Neural progenitor cell (in vitro differentiated cells): ENCODE data around the gene CCDC33. TPM values are rescaled to one million over a fixed set of nuclear protein-coding genes. Genes with fewer than 3 reads are reported as not detected.

ENCODE experiments used
- DNase-seq: peaks from one replicate; pipeline ENCODE4 v3.0.0-alpha.2; 2016; ENCODE audit warnings: low spot score
- H2AFZ ChIP-seq: fragments of 200-600 bp; sonication (generic); replicated peaks from 2 replicates; pipeline ENCODE4 v1.6.1; 2016; ENCODE audit warnings: antibody characterized with exemption
- H3F3A ChIP-seq: fragments of 200-600 bp; sonication (generic); 2 replicates; pipeline ENCODE4 v1.6.1; 2016; ENCODE audit warnings: antibody characterized with exemption, low read depth
- H3K27ac ChIP-seq: fragments of 200-600 bp; sonication (generic); 2 replicates; pipeline ENCODE4 v1.5.1; 2016; ENCODE audit warnings: mild to moderate bottlenecking
- H3K27me3 ChIP-seq: fragments of 200-600 bp; sonication (generic); 2 replicates; pipeline ENCODE4 v1.6.1; 2016; ENCODE audit warnings: mild to moderate bottlenecking, moderate library complexity
- H3K36me3 ChIP-seq: fragments of 200-600 bp; sonication (generic); 2 replicates; pipeline ENCODE4 v1.5.1; 2016
- H3K4me1 ChIP-seq: fragments of 200-600 bp; sonication (generic); 2 replicates; pipeline ENCODE4 v1.6.1; 2016; ENCODE audit warnings: mixed run types
- H3K4me2 ChIP-seq: fragments of 200-600 bp; sonication (generic); 2 replicates; pipeline ENCODE4 v1.6.1; 2016
- H3K4me3 ChIP-seq: fragments of 200-600 bp; sonication (generic); 2 replicates; pipeline ENCODE4 v1.5.1; 2016
- H3K79me2 ChIP-seq: fragments of 200-600 bp; sonication (generic); 2 replicates; pipeline ENCODE4 v1.6.1; 2016; ENCODE audit warnings: low read depth
- H3K9ac ChIP-seq: fragments of 200-600 bp; sonication (generic); 2 replicates; pipeline ENCODE4 v1.6.1; 2016
- H3K9me3 ChIP-seq: fragments of 200-600 bp; sonication (generic); 2 replicates; pipeline ENCODE4 v1.5.1; 2016; ENCODE audit warnings: low read depth
- H4K20me1 ChIP-seq: fragments of 200-600 bp; sonication (generic); 2 replicates; pipeline ENCODE4 v1.6.1; 2016; ENCODE audit warnings: low read depth
- H3K27ac Mint-ChIP-seq: 3 replicates; pipeline ENCODE4 v1.8.0; 2021; ENCODE audit warnings: mixed read lengths
- H3K27me3 Mint-ChIP-seq: 2 replicates; pipeline ENCODE4 v1.8.0; 2022; ENCODE audit warnings: low read depth, mild to moderate bottlenecking, inconsistent platforms, moderate library complexity, mixed read lengths; ENCODE audit not compliant: insufficient read depth
- H3K36me3 Mint-ChIP-seq: 3 replicates; pipeline ENCODE4 v1.8.0; 2021; ENCODE audit warnings: mixed read lengths
- H3K4me1 Mint-ChIP-seq: 3 replicates; pipeline ENCODE4 v1.8.0; 2021; ENCODE audit warnings: mixed read lengths
- H3K4me3 Mint-ChIP-seq: 3 replicates; pipeline ENCODE4 v1.8.0; 2021; ENCODE audit warnings: mild to moderate bottlenecking, moderate library complexity, mixed read lengths
- H3K9me3 Mint-ChIP-seq: 3 replicates; pipeline ENCODE4 v1.8.0; 2020; ENCODE audit warnings: mixed read lengths
- CTCF ChIP-seq: fragments of 200-600 bp; sonication (generic); IDR thresholded peaks from 2 replicates; pipeline ENCODE4 v1.5.1; 2017; ENCODE audit warnings: antibody characterized with exemption, mild to moderate bottlenecking
- EZH2 ChIP-seq: fragments of 200-600 bp; sonication (generic); IDR thresholded peaks from 2 replicates; pipeline ENCODE4 v1.6.1; 2017; ENCODE audit warnings: antibody characterized with exemption, mild to moderate bottlenecking, moderate library complexity
- EZH2phosphoT487 ChIP-seq: fragments of 200-600 bp; sonication (generic); IDR thresholded peaks from 2 replicates; pipeline ENCODE4 v1.6.1; 2017; ENCODE audit warnings: antibody characterized with exemption
- total RNA-seq: library from RNA; depleted of rRNA; stranded (reverse); fragments of >200 nt; gene quantifications from 2 replicates; pipeline ENCODE4 v1.2.3, GENCODE V29; 2015; ENCODE audit warnings: low replicate concordance

CCDC33 gene
- total RNA-seq, 1 donor from 2014 or later: not detected

- Mint-ChIP-seq H3K4me3 (peak overlapping the region; percentile 36), H3K27me3 (peaks cover 35% of the 10 kb centered on the region), H3K36me3 (no peaks in the 10 kb centered on the region), H3K27ac (peak overlapping the region; percentile 68), H3K4me1 (peaks cover 70% of the 10 kb centered on the region), H3K9me3 (peaks cover 2% of the 10 kb centered on the region)
- Histone ChIP-seq H3K4me2 (peak overlapping the region; percentile 76), H3K27ac (no peak overlapping the region), H2AFZ (no peak overlapping the region), H3F3A (peaks cover 33% of the 10 kb centered on the region), H3K9ac (no peak overlapping the region), H3K4me1 (peaks cover 60% of the 10 kb centered on the region), H3K36me3 (no peaks in the 10 kb centered on the region), H3K9me3 (no peaks in the 10 kb centered on the region), H3K79me2 (no peaks in the 10 kb centered on the region), H4K20me1 (no peaks in the 10 kb centered on the region), H3K27me3 (peaks cover 28% of the 10 kb centered on the region), H3K4me3 (peak overlapping the region; percentile 27)
- DNase-seq: peak; percentile 83
- TF ChIP-seq CTCF: no peak
- peak; percentile 5 for TF ChIP-seq EZH2
These were observed 65.6 kb downstream of the CCDC33 start for GRCh38 chr15:74301583-74302361.

DNA sequence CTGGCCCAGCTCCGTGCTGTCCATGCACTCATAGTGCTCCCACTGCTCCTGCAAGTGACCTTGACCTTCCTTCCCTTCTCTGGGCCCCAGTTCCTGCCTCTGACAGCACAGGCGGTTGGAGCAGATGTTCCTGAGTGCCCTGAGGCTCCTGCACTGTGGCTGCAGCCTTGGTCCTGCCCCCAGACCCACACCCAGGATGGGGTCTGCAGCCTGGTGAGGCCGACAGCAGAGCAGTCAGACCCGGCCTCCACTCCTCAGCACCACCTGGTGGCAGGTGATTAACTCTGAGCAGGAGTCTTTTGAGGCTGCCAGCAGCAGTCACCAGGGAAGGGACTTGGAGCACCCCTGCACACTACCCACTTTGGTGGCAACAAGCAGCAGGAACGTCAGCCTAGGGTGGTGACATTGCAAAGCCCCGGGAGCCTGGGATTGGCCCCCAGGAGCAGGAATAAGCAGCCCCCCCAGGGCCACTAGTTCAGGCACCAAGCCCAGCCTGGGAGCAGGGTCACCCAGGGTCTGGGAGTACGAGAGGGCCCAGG, 66.8 kb downstream of the CCDC33 start:
- peaks cover 26% of the 10 kb centered on the region for H3K27me3 ChIP-seq
- H3K27me3 Mint-ChIP-seq: peaks cover 35% of the 10 kb centered on the region
- peaks cover 2% of the 10 kb centered on the region for H3K9me3 Mint-ChIP-seq
- H3K9ac ChIP-seq: no peak overlapping the region
- H4K20me1 ChIP-seq: no peaks in the 10 kb centered on the region
- H2AFZ ChIP-seq: no peak overlapping the region
- no peaks in the 10 kb centered on the region for H3K36me3 Mint-ChIP-seq
- peak overlapping the region; percentile 76 for H3K4me2 ChIP-seq
- H3K4me3 ChIP-seq: no peak overlapping the region
- H3F3A ChIP-seq: peaks cover 40% of the 10 kb centered on the region
- TF ChIP-seq EZH2: no peak
- no peak for TF ChIP-seq EZH2phosphoT487
- peak; percentile 78 for TF ChIP-seq CTCF
- no peaks in the 10 kb centered on the region for H3K36me3 ChIP-seq
- peak overlapping the region; percentile 83 for H3K27ac Mint-ChIP-seq
- no peak overlapping the region for H3K27ac ChIP-seq
- no peaks in the 10 kb centered on the region for H3K79me2 ChIP-seq
- peaks cover 81% of the 10 kb centered on the region for H3K4me1 Mint-ChIP-seq
- peak; percentile 80 for DNase-seq
- H3K4me1 ChIP-seq: peaks cover 70% of the 10 kb centered on the region
- H3K9me3 ChIP-seq: no peaks in the 10 kb centered on the region
- peak overlapping the region; percentile 73 for H3K4me3 Mint-ChIP-seq

- H3K27me3 Mint-ChIP-seq: peaks cover 37% of the 10 kb centered on the region
- DNase-seq: no peak
- H3K36me3 ChIP-seq: no peaks in the 10 kb centered on the region
- peaks cover 80% of the 10 kb centered on the region for H3K4me1 ChIP-seq
- no peaks in the 10 kb centered on the region for H3K79me2 ChIP-seq
- no peaks in the 10 kb centered on the region for H3K36me3 Mint-ChIP-seq
- H3K4me3 Mint-ChIP-seq: peak overlapping the region; percentile 60
- peaks cover 24% of the 10 kb centered on the region for H3K27me3 ChIP-seq
- no peak overlapping the region for H3K9ac ChIP-seq
- H3K27ac ChIP-seq: no peak overlapping the region
- no peak overlapping the region for H3K27ac Mint-ChIP-seq
- peaks cover 2% of the 10 kb centered on the region for H3K9me3 Mint-ChIP-seq
- H2AFZ ChIP-seq: no peak overlapping the region
- no peaks in the 10 kb centered on the region for H3K9me3 ChIP-seq
- no peak for TF ChIP-seq CTCF
- TF ChIP-seq EZH2phosphoT487: no peak
- TF ChIP-seq EZH2: no peak
- no peak overlapping the region for H3K4me3 ChIP-seq
- H4K20me1 ChIP-seq: no peaks in the 10 kb centered on the region
- peaks cover 50% of the 10 kb centered on the region for H3F3A ChIP-seq
- H3K4me2 ChIP-seq: peak overlapping the region; percentile 57
- peaks cover 90% of the 10 kb centered on the region for H3K4me1 Mint-ChIP-seq
These were observed 67.7 kb downstream of the CCDC33 start for GRCh38 chr15:74303741-74304309.
